ENCODE data around the gene INPP4A. TPM values are rescaled to one million over a fixed set of nuclear protein-coding genes. Genes with fewer than 3 reads are reported as not detected.

Gene INPP4A
- total RNA-seq, 1 donor from 2014 or later = 32.4 TPM

DNA sequence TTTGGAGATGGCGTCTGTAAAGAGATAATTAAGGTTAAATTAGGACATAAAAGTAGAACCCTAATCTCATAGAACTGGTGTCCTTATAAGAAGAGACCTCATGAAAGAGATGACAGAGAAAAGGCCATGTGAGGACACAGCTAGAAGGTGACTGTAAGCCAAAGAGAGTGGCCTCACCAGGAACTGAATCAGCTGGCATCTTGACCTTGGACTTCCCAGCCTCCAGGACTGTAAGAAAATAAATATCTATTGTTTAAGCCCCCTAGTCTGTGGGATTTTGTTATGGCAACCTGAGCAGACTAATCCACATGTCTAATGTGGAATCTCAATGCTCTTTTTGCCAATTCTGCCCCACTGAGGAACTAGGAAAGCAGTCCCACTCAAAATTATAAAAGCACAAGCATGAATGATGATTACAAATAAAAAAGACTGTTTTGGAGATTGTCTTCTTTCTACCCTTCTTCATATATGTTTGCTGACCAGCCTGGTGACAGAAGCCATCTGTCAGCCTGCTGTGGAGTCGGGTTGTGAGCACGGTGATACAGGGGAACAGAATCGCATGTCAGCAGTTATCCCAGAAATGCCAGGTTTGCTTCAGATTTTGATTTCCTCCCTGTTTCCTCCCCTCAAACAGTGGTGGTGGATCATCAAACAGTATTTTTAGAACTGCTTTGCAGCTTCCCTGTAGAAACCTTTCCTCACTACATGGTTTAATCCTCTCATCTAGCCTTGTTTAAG lies 54.2 kb downstream of the INPP4A start:
- no peak for DNase-seq (ENCODE audit: low read depth, low spot score)
- H3K36me3 Mint-ChIP-seq (ENCODE audit: low read depth) = peaks cover 28% of the 10 kb centered on the region

DNA sequence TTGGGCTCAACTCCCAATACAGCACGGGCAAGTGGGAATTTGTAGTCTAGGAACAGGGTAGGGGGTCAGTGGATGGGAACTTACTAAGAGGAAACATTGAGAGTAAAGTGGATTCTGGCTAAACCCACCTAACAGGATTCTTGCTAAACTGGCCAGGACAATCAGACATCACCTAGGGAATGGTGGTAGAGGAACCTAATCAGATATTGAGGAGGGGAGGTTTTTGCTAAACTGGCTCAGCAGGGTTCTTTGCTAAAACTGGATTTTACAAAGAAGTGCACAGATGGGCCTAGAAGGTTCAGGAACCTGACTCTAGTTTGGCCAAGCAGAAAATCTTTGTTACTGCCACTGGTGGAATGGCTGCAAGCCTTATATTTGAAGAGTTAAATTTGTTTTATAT lies 55.9 kb downstream of the INPP4A start:
- Mint-ChIP-seq H3K4me3 (no peak overlapping the region), H3K36me3 (ENCODE audit: low read depth) (peaks cover 25% of the 10 kb centered on the region), H3K4me1 (peaks cover 45% of the 10 kb centered on the region), H3K27ac (ENCODE audit: unreplicated experiment) (peak overlapping the region; percentile 69), H3K27me3 (ENCODE audit: low read depth) (no peaks in the 10 kb centered on the region), H3K9me3 (peaks cover 12% of the 10 kb centered on the region)
- no peak for DNase-seq (ENCODE audit: low read depth, low spot score)
- TF ChIP-seq, protein P1, sequence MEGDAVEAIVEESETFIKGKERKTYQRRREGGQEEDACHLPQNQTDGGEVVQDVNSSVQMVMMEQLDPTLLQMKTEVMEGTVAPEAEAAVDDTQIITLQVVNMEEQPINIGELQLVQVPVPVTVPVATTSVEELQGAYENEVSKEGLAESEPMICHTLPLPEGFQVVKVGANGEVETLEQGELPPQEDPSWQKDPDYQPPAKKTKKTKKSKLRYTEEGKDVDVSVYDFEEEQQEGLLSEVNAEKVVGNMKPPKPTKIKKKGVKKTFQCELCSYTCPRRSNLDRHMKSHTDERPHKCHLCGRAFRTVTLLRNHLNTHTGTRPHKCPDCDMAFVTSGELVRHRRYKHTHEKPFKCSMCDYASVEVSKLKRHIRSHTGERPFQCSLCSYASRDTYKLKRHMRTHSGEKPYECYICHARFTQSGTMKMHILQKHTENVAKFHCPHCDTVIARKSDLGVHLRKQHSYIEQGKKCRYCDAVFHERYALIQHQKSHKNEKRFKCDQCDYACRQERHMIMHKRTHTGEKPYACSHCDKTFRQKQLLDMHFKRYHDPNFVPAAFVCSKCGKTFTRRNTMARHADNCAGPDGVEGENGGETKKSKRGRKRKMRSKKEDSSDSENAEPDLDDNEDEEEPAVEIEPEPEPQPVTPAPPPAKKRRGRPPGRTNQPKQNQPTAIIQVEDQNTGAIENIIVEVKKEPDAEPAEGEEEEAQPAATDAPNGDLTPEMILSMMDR (conservative IDR thresholded peaks at IDR 0.05) = no peak

More for the DNA sequence above, 54.2 kb downstream of the INPP4A start:
- Mint-ChIP-seq H3K4me1 (peaks cover 29% of the 10 kb centered on the region), H3K4me3 (no peak overlapping the region), H3K27me3 (ENCODE audit: low read depth) (no peaks in the 10 kb centered on the region), H3K27ac (ENCODE audit: unreplicated experiment) (peak overlapping the region; percentile 37), H3K9me3 (peaks cover 15% of the 10 kb centered on the region)
- TF ChIP-seq, protein P1 (conservative IDR thresholded peaks at IDR 0.05) = no peak

DNA sequence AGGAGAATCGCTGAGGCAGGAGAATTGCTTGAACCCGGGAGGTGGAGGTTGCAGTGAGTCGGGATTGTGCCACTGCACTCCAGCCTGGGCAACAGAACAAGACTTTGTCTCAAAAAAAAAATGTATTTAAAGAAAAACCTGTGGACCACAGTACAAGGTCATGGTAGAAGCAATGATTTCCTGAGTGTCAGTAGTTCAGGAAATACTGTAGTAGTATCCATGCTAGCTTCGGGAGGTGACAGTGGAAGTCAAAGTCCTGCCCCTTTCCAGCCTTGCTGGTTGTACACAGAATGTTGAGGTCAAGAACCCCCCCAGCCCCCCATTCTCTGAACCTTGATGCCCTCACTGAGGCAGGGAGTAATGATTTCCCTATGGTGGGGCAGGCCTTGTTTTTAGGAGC lies 56.6 kb downstream of the INPP4A start:
- TF ChIP-seq, protein P1 (conservative IDR thresholded peaks at IDR 0.05) = no peak
- Mint-ChIP-seq H3K4me3 (no peak overlapping the region), H3K9me3 (peaks cover 12% of the 10 kb centered on the region), H3K36me3 (ENCODE audit: low read depth) (peaks cover 24% of the 10 kb centered on the region), H3K4me1 (peaks cover 47% of the 10 kb centered on the region), H3K27ac (ENCODE audit: unreplicated experiment) (no peak overlapping the region), H3K27me3 (ENCODE audit: low read depth) (no peaks in the 10 kb centered on the region)
- no peak for DNase-seq (ENCODE audit: low read depth, low spot score)

DNA sequence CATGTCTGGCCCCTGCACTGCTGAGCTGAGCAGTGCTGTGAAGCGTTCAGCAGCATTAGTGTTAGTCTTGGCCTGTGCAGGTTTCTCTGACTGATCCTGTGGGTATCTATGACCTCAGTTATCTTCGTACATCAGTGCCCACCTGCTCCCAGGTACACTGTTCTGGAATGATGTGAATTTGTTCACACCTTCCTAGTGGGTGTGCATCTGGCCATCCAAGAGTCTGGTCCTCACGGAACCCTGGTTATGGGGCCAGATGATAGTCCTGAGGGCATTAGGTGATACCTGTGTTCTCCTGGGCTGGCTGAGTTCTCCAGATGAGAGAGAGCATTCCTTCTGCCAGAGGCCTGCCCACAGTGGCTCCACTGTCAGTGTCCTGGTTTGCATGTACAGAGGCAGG lies 57.2 kb downstream of the INPP4A start:
- Mint-ChIP-seq H3K4me3 (no peak overlapping the region), H3K27ac (ENCODE audit: unreplicated experiment) (peak overlapping the region; percentile 97), H3K4me1 (peaks cover 52% of the 10 kb centered on the region), H3K27me3 (ENCODE audit: low read depth) (no peaks in the 10 kb centered on the region), H3K9me3 (peaks cover 7% of the 10 kb centered on the region), H3K36me3 (ENCODE audit: low read depth) (peaks cover 18% of the 10 kb centered on the region)
- no peak for DNase-seq (ENCODE audit: low read depth, low spot score)
- TF ChIP-seq, protein P1 (conservative IDR thresholded peaks at IDR 0.05) = no peak

DNA sequence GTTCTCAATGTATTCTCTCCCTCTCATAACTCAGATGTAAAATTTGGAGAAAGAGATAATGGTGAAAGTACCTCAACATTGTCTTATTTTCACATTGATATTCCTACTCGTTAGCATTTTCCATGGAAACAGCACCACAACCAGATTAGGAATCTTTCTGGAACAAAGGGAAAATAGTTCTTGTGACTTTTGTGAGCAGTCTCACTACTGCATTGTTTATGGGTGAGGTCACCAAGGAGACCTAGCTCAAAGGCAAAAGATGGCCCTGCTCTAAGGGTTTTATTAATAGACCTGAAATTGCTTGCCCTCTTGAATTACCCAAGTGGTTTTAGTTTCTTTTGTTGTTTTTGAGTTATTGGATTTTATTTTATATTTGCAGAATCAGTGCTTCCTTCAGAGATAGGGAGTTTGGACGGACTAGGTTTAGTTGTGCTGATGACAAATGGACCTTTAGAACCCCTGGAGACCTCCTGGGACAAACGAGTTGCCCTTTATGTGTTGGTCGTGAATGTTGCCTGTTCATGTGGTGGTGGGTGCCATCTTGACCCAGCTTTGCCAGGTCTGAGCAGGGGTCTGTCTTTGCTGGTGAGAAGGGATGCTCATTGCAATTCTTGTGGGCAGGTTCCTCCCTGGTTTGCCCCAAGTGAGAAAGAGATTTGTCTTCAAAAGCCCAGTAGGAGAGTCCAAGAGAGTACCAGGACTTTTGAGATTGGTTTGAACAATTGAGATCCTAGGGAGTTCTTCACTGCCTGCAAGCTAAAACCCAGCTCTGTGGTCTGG lies 58.1 kb downstream of the INPP4A start:
- H3K4me3 Mint-ChIP-seq = peak overlapping the region; percentile 57
- H3K27ac Mint-ChIP-seq (ENCODE audit: unreplicated experiment) = peak overlapping the region; percentile 97
- no peaks in the 10 kb centered on the region for H3K27me3 Mint-ChIP-seq (ENCODE audit: low read depth)
- H3K36me3 Mint-ChIP-seq (ENCODE audit: low read depth) = peaks cover 15% of the 10 kb centered on the region
- H3K4me1 Mint-ChIP-seq = peaks cover 57% of the 10 kb centered on the region
- DNase-seq (ENCODE audit: low read depth, low spot score) = no peak
- H3K9me3 Mint-ChIP-seq = peaks cover 4% of the 10 kb centered on the region
- TF ChIP-seq, protein P1 (conservative IDR thresholded peaks at IDR 0.05) = no peak

All from neural crest cell (in vitro differentiated cells).